GM18868 (cell line): ENCODE results near the gene MBOAT1.
A peak's percentile ranks its signal among the peaks of the same experiment; 100 is the strongest.
"Not testable (repeated sequence)": the region's sequence is repeated elsewhere in the genome, so short reads cannot be mapped to it uniquely, and the experiment has no call there.

Experiments used
- ATAC-seq: cut with Tn5 transposase; IDR thresholded peaks from one replicate; pipeline ENCODE4 v1.9.1; 2021; ENCODE audit warnings: mild to moderate bottlenecking, moderate library complexity; ENCODE audit not compliant: unreplicated experiment

The MBOAT1 gene

DNA sequence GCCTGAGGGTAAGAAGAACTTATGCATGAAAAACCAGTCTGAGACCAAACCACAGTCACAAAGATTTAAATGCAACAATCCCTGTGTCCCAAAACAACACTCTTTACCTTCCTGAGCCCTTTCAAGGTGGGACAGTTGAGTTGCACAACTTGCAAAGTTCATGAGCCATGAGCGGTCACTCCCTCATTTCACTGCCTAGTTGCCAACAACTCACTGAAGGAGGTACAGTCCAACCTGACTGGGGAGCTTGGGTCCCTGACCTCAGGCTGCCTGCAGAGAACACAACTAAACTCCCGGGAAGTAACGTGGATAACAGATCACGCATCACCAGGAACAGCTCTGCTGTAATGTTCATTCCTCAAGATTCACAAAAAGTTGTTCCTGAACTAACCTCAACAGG, 69.4 kb downstream of the MBOAT1 start:
- ATAC-seq = no peak

DNA sequence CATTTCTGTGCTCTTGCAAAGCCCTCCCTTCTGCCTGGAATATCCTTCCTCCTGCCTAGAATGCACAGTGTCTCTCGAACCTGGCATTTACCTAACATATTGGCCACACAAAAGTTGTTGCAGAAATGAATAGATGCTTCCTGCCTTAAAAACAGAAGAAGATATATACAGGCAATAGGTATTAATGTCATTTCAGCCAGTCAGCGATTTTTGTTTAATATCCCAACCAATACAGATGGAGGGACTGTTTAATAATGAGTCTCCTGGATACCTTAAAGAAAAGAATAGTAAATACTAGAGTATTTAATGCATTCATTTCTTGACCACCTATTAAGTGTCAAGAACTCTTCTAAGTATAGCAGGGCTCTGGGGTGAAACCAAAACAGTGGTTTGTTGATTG, 70.3 kb downstream of the MBOAT1 start:
- ATAC-seq = no peak

DNA sequence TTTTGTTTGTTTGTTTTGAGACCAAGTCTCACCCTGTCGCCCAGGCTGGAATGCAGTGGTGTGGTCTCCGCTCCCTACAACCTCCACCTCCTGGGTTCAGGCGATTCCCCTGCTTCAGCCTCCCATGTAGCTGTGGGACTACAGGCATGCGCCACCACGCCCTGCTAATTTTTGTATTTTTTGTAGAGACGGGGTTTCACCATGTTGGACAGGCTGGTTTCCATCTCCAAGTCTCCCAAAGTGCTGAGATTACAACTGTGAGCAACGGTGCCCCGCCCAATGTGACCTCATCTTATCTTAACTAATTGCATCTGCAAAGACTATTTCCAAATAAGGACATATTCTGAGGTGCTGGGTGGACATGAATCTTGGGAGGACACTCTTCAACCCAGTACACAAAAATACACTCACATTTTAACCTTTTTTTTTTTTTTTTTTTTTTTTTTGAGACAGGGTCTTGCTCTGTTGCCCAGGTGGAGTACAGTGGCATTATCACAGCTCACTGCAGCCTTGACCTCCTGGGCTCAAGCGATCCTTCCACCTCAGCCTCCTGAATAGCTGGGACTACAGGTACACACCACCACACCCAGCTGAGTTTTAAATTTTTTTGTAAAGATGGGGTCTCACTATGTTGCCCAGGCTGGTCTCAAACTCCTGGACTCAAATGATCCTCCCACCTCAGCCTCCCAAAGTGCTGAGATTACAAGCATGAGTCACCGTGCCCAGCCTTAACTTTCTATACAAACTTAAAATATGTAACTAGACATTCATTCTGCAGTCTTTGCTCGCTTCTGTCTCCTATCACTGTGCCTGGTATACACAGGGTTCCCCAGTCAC, 72.9 kb downstream of the MBOAT1 start:
- not testable (repeated sequence) for ATAC-seq

DNA sequence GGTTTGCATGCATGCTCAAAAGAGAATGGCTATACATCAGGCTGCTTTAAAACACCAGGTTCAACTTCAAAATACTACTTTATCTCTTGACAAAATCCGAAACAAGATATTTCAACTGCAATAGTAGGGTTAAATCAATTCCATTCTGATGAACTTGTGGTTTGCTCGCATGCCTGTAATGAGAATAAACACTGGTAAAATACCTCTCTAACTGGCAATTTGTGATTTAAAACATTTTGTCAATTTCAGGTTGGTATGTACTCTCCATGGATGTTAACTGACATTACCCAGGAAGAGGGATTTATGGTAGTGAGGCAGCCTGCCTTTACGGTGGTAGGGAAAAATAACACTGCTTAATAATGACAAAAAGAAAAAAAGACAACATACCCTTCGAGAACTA, 74.4 kb downstream of the MBOAT1 start:
- ATAC-seq = no peak

DNA sequence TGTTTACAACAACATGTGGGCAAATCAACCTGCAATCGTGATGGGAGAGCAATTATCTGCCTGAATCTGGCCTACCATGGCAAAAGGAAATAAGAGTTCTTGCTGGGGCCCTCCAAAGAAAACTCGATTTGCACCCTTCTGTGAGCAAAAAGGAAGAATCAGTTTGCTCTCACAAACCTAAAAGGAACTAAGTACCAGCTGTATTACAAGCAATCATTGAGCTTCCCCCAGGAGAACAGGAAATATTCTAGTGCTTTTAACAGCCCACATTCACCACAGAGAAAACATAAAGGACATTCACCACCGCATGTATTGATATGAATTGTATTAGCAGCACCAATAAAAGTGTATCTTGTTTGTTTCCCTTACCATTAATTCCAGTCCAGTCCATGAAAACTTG, 75.0 kb downstream of the MBOAT1 start:
- no peak for ATAC-seq

DNA sequence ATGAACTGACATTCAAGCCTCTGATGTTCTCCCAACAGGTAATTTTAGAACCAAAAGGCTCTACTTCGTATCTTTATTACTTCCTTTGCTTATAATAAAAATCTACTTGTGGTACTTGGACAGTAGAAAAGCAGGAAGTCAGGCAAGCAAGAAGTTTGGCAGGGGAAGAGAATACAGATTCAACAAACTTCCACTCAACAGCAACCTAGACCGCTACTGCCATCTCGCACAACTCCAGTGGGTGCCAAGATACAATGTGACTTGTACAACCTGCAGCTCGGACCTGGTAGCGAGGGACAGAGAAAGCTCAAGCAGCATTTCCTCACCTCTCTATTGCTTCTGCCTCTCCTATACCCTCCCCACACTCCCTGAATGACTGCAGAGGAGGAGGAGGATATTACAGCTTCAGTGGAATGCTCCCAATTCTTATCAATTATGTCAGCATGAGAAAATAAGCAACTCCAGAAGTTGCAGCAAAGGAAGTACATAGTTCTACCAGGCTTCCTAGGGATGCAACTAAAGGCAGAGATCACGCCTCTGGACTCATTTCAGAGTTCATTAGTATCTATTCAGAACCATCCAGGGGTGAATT, 76.5 kb downstream of the MBOAT1 start:
- ATAC-seq = no peak

- ATAC-seq = no peak
Observed at GRCh38 chr6:20134613-20135012, 77.7 kb downstream of the MBOAT1 start.

GRCh38 chr6:20129290-20130088, 82.8 kb downstream of the MBOAT1 start:
- ATAC-seq = peak; percentile 58

- ATAC-seq = no peak
Observed at GRCh38 chr6:20128018-20128417, 84.3 kb downstream of the MBOAT1 start.

DNA sequence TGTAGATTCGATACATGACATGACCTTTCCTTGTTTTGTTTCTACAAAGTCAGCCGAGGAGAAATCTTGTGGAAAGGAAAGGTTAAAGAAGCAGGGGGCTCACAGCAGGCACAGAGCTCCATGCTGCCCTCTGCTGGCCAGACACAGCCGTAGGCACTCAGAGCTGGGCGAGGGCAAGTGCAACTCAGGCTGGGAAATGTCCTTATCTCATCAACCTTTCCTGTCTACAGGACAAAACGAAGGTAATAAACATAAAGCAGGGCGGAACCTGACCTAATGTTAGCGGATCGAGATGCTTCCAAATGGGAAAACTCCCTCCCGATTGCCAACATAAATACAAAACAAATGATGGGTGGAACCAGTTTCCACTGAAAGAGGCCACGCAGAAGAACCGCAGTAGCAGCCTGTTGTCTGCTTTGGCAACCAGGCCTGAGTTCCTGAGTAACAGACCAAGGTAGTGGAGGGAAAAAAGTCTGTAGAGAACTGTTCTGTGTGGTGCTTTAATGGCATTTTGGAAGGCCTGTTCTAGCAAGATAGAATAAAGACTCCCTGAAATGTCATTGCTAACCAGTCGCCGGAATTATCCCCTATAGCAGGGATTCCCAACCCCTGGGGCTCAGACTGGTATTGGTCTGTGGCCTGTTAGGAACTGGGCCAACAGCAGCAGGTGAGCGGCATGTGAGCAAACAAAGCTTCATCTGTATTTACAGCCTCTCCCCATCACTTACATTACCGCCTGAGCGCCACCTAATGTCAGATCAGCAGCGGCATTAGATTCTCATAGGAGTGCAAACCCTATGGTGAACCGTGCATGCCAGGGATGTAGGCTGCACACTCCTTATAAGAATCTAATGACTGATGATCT, 85.2 kb downstream of the MBOAT1 start:
- peak; percentile 85 for ATAC-seq

DNA sequence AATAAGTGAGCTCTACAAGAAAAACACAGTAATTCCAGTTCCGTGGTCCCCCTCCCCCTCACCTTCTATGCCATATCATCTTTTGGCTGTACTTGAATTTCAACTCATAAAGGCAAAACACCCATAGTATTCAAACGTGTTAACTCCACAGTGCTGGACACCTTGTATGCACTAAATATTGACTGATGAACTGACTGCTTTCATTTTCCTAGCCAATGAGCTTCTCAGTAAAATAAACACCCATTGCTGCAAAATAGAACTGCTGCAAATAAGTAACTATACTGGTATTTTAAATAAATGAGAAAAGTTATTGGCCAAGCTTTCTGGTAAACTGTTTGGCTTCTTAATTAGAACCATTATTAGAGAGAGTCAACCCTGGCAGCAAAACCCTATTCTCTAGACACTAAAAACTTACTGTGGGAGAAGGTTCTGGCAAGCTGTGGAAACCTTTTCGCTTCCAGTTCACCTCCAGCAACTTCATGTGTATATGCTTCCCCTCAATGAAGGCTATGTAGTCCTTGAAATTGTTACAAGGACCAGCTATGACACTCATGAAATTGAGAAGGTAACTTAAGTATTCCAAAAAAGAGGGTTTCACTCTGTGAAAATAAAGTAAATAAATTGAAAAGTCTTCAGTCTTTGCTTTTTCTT, 86.0 kb downstream of the MBOAT1 start:
- ATAC-seq = no peak

GRCh38 chr6:20124545-20124944, 87.7 kb downstream of the MBOAT1 start:
- ATAC-seq = no peak

DNA sequence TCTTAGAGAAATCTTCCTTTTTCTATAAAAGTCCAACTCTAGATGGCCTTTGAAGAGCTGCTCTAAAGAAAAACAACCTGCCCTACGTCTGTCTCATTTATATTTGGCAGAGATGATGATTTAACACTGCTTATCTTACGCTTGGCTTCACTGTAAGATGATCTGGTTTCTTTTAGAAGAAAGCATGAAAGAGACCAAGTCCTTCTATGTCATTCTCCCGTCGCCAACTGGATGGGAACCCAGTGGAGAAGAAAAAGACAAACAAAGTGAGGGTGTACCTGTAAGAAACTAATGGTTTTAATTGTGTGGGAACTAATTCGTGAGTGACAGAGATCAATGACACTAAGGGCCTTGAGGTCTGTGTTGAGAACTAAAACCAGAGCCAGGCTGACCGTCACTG, 92.8 kb downstream of the MBOAT1 start:
- ATAC-seq = no peak

GRCh38 chr6:20118892-20119291, 93.4 kb downstream of the MBOAT1 start:
- ATAC-seq = no peak

DNA sequence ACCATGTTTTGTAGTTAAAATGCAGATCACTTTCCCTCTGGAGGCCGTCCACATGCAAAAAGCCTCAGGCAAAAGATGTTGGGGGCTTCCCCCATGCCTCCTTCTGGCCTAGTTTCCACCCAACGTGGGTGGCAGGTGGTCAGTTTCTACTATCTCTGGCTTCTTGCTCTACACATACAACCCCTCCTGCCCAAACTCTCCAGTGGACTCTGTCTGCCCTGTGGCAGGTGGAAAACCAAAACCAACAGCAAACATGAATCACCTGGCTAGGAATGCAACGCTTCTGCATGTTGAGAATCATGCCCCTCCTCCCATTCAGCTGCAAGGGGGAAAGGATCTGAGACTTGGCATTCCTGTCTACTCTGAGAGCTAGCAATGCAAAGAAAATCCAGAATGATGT, 94.8 kb downstream of the MBOAT1 start:
- ATAC-seq = peak; percentile 73

- ATAC-seq = no peak
Observed at GRCh38 chr6:20116792-20117191, 95.5 kb downstream of the MBOAT1 start.

GRCh38 chr6:20115246-20115980, 96.9 kb downstream of the MBOAT1 start:
- no peak for ATAC-seq

- ATAC-seq = no peak
Observed at GRCh38 chr6:20113649-20114224, 98.5 kb downstream of the MBOAT1 start.

DNA sequence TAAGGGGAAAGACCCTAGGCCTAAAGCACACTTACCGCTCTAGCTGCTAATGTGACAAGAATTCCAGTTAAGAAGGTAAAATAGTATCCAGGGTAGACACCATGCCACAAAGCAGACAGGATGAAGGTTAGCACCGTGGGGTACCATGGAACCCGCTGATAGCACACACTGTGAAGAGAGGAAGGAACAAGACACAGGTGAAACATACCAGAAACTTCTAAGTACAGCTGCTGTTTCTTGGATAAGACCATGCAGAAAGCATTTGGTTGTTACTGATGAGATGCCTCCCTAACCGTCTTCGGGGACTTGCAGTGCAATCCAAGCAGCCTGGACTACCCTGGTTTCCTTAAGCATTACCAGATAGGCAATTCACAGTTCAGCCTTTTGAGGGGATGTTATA, 99.4 kb downstream of the MBOAT1 start:
- no peak for ATAC-seq
